Stimulated activated CD4-positive, alpha-beta T cell treated with anti-CD3 and anti-CD28 coated beads, Interleukin-12 subunit alpha, Interleukin-12 subunit beta, amount 100 ng/mL, for 24 hours (primary cell): ENCODE results near the gene LBR.
"Not testable (repeated sequence)": the region's sequence is repeated elsewhere in the genome, so short reads cannot be mapped to it uniquely, and the experiment has no call there.

Experiments
- DNase-seq, 2 experiments: peaks; one replicate each; pipeline ENCODE4 v3.0.0-alpha.2; 2020; ENCODE audit warnings: low read depth in 2 of 2

Gene LBR

DNA sequence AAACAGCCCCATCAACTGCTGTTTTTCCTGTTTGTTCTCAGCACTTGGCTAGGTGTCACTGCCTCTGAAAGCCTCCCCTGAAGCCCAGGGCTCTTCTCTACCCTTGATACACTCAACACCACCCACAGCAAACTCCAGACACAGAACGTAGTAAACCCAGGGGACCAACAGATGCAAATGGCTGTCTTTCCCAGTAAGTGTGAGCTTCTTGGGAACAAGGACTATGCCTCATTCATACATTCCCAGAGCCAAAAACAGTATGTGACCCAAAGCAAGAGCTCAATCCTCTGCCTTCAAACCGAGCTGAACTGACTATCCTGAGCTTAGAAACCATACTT, 4.4 kb downstream of the LBR start:
- no peak for DNase-seq

DNA sequence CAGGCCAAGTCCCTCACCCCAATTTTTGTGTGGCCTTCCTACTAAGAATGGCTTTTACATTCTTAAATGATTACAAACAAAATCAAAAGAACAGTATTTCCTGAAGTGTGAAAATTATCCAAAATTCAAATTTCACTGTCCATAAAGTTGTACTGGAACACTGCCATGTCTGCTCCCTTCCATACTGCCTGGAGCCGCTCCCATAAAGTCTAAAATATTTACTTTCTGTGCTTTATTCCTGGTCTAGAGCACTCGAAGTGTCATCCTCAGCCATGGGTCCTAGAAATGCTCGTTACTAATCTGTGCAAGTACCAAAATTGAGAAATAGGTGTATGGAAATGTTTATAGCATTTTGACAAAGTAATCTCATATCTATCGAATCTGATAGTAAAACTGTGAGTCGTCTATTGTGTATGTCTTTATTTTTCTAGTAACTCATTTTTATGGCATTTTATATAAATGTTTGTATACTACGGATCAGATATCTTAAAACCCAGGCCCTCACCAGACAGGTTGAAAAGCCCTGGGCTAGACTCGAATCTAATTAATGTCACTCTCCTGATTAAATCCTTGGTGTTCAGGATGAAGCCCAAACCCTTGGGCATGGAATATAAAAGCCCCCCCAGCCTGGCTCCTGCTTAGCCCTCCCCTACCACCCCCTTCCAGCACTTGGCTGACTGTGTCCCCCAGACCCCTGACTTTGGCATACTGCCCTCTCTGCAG, 4.9 kb downstream of the LBR start:
- DNase-seq = no peak

DNA sequence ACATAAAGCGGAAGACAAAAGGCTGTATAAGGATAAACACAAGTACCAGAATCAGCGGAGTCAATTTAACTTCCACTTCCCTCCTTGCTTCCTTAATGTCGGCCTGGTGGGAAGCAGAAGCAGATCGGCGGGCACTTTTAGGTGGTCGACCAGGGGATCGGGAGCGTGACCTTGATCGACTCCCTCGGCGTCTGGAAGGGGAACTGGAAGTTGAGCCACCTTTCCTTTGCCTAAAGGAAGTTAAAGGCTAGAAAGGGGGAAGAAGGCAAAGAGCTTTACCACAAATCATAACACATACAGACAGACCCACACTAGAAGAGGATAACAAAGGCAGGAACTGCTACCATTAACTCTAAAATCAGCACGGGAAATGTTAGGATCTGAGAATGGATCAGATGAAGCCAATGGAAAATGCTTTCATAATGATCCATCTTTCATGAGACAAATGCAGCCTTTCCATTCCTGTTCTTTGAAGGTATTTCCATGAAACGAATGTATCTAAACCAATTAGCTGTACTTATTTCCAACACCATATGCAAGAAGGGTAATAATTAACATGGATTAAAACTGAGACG, 5.7 kb downstream of the LBR start:
- DNase-seq = no peak

DNA sequence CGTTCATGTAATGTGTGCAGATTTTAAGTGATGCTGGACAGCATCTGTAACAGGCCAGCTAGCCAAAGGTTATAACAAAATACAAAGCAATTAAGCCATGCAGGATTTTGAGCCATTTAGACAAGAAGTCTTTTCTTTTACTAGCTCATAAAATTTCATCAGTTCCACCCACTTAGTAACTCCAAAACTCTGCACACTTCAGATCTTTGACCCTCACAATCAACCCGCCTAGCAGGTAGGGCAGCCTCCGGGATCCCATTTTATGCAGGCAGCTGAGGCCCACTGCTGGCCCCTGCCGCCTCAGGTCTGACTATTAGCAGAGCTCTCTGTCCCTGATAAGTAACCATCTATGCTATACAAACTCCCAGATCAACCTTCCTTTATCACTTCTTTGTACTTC, 9.2 kb downstream of the LBR start:
- no peak for DNase-seq

GRCh38 chr1:225418059-225418458, 9.8 kb downstream of the LBR start:
- DNase-seq = no peak

DNA sequence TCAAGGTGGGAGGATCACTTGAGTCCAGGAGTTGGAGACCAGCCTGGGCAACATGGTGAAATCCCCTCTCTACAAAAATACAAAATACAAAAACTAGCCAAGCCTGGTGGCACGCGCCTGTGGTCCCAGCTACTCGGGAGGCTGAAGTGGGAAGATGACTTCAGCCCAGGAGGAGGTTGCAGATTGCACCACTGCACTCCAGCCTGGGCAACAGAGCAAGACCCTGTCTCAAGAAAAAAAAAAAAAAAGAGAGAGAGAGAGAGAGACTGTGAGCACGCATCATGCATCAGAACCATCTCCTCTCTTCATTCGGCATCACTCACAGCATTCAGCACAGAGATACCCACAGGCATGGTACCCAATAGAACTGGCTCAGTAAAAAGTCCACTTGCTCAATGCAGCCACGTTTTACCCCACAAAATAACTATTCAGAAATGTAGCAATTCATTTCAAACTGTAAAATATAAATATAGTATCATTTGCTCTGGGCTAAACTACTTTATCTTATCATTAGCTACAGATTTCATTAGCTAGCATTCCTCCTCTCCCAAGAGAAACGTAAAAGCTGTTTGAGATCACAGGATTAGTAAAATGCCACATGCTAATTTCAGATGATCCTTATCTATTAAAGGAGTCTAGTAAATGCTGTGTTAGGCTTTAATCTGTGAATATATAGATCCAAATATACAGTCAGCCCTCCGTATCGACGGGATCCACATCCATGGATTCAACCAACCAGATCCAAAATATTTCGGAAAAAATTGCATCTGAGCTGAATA, 11.7 kb downstream of the LBR start:
- DNase-seq = no peak

GRCh38 chr1:225415307-225415706, 12.5 kb downstream of the LBR start:
- DNase-seq = no peak

GRCh38 chr1:225413708-225414375, 14.0 kb downstream of the LBR start:
- DNase-seq = no peak

DNA sequence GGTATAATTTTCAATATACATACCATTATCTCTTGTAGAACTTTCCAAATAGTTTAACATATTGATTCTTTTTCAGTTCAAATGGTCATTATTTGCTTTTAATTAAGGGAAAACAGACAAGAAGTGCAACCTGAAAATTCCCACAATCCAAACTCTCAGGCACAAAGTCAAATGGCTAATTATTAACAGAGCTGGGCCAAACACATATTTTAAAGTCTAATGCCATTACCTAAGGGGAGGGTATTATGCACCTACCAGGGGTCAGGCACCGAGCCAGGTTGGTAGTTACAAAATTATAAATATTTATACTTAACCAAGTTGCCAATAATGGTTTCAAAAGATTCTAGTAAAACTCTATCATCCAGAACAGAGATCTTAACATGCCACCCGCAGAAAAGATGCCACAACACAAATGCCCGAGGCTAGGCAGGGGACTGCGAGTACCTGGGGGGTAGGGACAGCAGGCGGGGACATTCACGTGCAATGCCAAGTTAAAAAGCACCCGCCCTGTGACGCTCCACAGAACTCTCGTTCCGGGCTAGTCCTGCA, 15.0 kb downstream of the LBR start:
- no peak for DNase-seq

- DNase-seq = no peak
Observed at GRCh38 chr1:225412321-225412720, 15.5 kb downstream of the LBR start.

- no peak for DNase-seq
Observed at GRCh38 chr1:225410036-225410435, 17.8 kb downstream of the LBR start.

DNA sequence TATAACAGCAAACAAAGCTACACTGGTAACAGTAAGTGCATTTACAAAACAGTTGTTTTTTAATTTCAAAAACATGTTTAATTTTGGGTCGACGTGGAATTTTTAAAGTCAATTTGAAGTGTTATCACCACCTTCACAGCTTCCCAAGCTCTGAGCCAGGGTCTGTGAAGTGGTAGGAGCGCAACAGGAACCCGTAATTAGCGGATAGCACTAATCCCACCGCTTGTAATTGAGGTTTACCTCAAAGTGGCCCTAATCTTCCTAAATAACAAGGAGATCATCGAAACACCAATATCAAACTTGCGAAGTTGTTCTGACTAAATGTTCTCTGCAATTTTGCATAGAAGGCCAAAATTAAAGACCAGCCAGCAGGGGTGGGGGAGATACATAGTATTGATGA, 18.8 kb downstream of the LBR start:
- DNase-seq = no peak

DNA sequence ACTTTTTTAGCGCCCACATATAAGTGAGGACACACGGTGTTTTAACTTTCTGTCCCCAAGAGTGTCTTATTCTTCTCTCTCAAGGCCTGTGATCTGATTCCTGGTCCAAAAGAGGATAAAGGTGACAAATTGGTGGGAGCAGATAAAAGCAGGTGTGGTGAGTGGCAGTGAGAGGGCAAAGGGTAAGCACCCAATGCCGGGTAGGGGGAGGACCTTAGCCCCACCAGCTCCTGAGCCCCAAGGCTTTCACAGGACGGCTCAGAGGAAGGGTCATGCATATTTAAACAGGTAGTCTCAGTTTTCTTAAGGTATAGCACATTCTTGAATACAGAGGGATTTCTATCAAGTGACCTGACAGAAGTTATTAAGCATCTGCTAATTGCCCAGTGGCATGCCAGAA, 19.6 kb downstream of the LBR start:
- no peak for DNase-seq

GRCh38 chr1:225407755-225408154, 20.1 kb downstream of the LBR start:
- no peak for DNase-seq

DNA sequence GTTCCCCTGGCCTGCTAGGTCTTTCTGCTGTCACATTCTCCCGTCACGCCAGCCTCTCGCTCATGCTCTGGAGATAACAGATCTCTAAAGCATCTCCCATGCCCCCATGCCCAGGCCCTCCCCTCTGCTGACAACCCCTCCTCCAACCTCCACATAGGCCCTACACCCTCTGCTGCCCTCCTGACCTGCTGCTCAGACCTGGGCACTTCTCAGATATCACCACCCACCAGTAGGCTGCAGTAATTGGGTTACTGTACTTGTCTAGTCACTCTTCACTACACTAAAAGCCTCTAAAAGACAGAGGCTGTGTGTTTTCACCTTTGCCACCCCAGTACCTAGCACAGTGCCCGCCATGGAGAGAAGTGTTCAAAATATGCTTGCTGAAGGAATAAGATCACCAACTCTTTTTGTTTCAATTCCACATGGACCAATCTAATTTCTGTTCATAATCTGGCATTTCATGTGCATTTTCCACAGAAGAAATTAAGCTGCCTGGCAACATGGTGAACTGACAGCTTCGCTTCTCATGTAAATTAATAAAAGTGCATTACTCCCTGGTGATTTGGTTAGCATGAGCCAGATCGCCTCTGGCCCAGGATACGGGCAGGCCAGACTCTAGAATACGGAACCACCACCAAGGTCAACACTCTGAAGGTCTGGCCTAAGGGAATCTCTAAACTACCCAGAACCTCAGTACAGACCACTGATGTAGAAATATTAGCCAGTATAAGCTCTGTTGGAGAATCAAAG, 20.7 kb downstream of the LBR start:
- no peak for DNase-seq

DNA sequence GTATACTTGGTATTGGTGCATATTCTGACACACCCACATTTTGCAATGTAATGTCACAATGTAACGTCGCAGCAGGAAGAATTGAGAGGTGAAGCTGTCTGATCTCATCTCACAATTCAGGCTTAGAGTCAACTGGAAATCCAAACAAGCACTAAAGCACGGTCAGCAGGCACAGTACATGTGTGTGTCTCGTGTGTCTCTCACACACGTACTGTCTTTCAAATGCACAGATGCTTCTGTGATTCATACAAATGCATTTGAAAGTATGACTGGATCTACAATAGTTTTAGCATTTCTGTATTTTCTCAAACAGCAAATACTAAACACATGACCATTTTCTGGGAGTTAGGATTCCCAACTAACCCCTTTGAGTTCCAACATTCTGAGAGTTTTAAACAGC, 26.9 kb downstream of the LBR start:
- DNase-seq = no peak

GRCh38 chr1:225396357-225396756, 31.5 kb downstream of the LBR start:
- no peak for DNase-seq

DNA sequence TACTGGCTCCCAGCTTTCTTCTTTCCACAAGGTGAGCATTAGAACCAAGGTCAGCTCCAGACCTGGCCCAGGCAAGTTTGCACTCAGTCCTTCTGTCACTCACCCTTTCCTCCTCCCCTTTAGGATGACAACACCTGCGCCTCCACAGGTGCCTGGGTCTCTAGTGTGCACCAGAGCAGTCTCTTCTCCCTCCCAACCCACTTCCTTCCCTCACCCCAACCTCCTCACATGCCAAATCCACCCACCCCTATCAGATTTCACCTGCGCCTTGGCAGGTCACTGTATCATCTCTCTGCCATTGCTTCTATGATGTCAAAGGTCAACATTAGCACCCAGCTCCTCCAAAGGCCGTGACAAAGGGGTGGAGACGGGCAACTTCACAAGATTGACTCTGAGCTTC, 38.0 kb downstream of the LBR start:
- no peak for DNase-seq

GRCh38 chr1:225388372-225388771, 39.5 kb downstream of the LBR start:
- DNase-seq = no peak

DNA sequence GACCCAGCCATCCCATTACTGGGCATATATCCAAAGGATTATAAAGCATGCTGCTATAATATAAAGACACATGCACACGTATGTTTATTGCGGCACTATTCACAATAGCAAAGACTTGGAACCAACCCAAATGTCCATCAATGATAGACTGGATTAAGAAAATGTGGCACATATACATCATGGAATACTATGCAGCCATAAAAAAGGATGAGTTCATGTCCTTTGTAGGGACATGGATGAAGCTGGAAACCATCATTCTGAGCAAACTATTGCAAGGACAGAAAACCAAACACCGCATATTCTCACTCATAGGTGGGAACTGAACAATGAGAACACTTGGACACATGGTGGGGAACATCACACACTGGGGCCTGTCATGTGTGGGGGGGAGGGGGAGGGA, 41.0 kb downstream of the LBR start:
- not testable (repeated sequence) for DNase-seq

GRCh38 chr1:225380691-225381090, 47.1 kb downstream of the LBR start:
- DNase-seq = no peak

GRCh38 chr1:225378880-225379279, 49.0 kb downstream of the LBR start:
- no peak for DNase-seq
